Measurements from ENCODE around the gene EPHB2.

EPHB2 gene

GRCh38 chr1:22799971-22800370 lies 89.3 kb downstream of the EPHB2 start:
- no peak for TF ChIP-seq CTCF (IDR thresholded peaks at IDR 0.05; ENCODE audit: control extremely low read depth, extremely low read depth, low read depth, missing control alignments)
- POLR2A ChIA-PET: no interaction called here
- DNase-seq (ENCODE audit: extremely low spot score): no peak
- CTCF ChIA-PET: no interaction called here

- no peak for TF ChIP-seq CTCF (IDR thresholded peaks at IDR 0.05; ENCODE audit: control extremely low read depth, extremely low read depth, low read depth, missing control alignments)
- DNase-seq (ENCODE audit: extremely low spot score): no peak
- POLR2A ChIA-PET: no interaction called here
- CTCF ChIA-PET: no interaction called here
These were observed 90.0 kb downstream of the EPHB2 start for GRCh38 chr1:22800629-22801028.

- TF ChIP-seq CTCF (IDR thresholded peaks at IDR 0.05; ENCODE audit: control extremely low read depth, extremely low read depth, low read depth, missing control alignments): no peak
- ChIA-PET POLR2A (no interaction called here), CTCF (no interaction called here)
- DNase-seq (ENCODE audit: extremely low spot score): no peak
These were observed 90.7 kb downstream of the EPHB2 start for GRCh38 chr1:22801347-22801746.

- TF ChIP-seq CTCF (IDR thresholded peaks at IDR 0.05; ENCODE audit: control extremely low read depth, extremely low read depth, low read depth, missing control alignments): no peak
- ChIA-PET CTCF (no interaction called here), POLR2A (no interaction called here)
- no peak for DNase-seq (ENCODE audit: extremely low spot score)
These were observed 91.1 kb downstream of the EPHB2 start for GRCh38 chr1:22801761-22802160.

- DNase-seq (ENCODE audit: extremely low spot score): no peak
- TF ChIP-seq CTCF (IDR thresholded peaks at IDR 0.05; ENCODE audit: control extremely low read depth, extremely low read depth, low read depth, missing control alignments): no peak
- CTCF ChIA-PET: interaction anchor here (0.8 kb wide), 1 partner anchor 99 kb away, joined by 3 read pairs; no protein-coding TSS in a partner anchor
- POLR2A ChIA-PET: no interaction called here
These were observed 93.2 kb downstream of the EPHB2 start for GRCh38 chr1:22803833-22804232.

GRCh38 chr1:22804406-22804805 lies 93.8 kb downstream of the EPHB2 start:
- CTCF ChIA-PET: interaction anchor here (0.8 kb wide), 1 partner anchor 100 kb away, joined by 3 read pairs; no protein-coding TSS in a partner anchor
- POLR2A ChIA-PET: no interaction called here
- no peak for DNase-seq (ENCODE audit: extremely low spot score)

More at GRCh38 chr1:22804406-22804805, 93.8 kb downstream of the EPHB2 start:
- TF ChIP-seq CTCF (IDR thresholded peaks at IDR 0.05; ENCODE audit: control extremely low read depth, extremely low read depth, low read depth, missing control alignments): no peak
